COLO668 (cell line): ENCODE measurements around the gene ZXDC.

Source experiments
- DNase-seq: peaks from one replicate; lab custom pipeline; 2025; ENCODE audit not compliant: unreplicated experiment; lab: John Stamatoyannopoulos, UW

The ZXDC gene

DNA sequence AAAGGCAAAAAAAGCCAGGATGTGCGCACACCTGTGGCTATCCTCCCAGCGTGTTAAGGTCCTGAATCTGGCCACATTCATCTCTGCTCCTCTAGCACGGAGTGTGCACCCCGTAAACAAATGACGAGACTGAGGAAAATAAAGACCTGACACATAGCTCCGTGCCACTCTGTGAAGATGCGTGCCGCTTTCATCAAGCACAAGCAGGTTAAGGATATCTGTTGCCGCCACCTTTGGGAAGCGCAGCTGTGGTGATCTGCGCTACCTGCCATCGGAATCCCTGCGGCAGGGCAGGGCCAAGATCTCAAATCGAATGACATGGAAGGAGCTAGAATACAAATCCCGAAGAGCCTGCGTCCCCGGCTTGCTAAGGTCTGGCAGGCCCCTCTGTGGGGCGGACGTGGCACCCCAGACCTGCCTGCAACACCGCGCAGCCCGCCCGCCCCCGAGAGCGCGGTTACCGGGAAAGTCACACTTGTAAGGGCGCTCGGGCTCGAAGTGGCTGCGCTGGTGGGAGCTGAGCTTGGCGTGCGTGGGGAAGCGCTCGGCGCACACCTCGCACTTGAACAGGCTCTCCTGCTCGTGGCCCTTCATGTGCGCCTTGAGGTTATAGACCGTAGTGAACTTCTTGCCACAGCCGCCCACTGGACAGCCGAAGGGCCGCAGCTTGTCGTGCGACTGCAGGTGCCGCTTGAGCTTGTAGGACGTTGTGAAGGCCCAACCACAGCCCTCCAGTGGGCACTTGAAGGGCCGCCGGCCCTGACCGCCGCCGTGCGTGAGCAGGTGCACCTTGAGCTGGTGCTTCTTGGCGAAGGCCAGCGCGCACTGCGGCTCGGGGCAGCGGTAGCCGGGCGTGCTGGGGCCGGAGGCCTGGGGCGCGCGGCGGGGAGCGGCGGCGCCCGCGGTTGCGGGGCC is 936 bp downstream of the ZXDC start:
- peak; percentile 51 for DNase-seq

GRCh38 chr3:126473292-126474168 is 2.2 kb downstream of the ZXDC start:
- no peak for DNase-seq

DNA sequence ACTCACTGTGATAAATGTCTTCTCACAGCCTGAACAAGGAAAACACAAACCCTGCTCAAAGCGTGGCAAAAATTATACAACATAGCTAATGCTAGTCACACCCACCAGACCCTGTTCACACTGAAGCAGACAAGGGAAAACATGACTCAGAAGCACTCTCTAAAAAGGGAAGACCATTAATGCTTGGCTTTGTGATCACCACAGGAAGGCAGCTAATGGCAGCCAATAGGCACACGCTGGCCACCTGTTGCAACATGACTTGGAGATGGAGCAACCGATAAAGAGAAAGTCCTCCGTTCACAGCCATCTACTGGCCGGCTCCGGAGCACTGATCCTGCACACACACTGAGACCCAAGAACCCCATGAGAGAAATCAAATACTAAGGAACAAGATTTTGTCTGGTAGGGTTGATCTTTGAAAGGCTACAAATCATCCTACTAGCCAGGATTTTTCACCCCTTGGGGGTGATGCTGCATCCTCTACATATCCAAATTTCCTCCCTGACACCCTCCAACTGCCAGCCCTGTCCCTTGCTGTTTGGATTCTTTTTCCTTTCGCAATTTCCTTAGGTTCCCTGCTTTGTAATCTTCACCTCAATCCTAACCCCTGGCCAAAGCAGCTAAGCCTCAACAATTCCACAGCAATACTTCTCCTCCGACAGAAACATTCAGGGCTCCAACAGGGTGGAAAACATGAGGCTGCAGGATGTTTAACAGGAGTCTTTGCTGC is 3.2 kb downstream of the ZXDC start:
- DNase-seq: peak; percentile 19

- no peak for DNase-seq
These were observed 6.2 kb downstream of the ZXDC start for GRCh38 chr3:126469479-126469878.

DNA sequence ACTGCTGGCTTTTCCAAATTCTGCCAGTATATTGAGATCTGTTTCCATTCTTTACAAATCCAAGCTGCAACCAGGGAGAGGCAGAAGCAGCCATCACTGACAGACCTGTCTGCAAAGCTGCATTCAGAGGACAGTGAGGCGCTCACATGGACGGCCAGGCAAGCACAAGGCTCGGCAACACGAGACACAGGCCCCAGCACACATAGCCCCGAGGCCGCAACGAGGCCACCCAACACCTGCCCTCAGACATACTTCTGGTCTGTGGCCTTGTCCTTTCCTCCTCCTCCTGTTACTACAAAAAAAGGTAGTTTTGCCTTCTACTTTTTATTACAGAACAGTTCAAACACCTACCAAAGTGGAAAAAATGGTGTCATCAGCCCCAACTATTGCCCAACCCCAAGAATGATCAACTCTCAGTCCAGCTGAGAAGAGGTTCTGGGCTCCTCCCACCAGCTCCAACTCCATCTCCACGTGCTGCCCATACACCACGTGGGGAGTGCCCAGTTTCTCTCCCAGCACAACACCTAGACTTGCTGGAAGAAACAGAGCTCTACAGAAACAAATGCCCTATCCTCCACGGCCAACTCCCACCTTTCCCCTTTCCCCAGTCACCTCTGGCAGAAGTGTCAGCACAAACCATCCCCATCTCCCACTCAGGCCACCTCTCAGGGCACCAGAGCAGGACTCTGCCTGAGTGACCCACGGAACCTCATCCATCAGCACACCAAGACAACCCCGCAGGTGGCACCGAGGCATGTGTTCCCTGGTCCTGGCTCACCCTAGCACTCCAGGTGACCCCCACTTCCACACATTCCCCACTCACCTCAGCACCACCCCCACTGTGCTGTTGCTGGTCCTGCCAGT is 7.4 kb downstream of the ZXDC start:
- no peak for DNase-seq

GRCh38 chr3:126467611-126467955 is 8.1 kb downstream of the ZXDC start:
- DNase-seq: no peak

DNA sequence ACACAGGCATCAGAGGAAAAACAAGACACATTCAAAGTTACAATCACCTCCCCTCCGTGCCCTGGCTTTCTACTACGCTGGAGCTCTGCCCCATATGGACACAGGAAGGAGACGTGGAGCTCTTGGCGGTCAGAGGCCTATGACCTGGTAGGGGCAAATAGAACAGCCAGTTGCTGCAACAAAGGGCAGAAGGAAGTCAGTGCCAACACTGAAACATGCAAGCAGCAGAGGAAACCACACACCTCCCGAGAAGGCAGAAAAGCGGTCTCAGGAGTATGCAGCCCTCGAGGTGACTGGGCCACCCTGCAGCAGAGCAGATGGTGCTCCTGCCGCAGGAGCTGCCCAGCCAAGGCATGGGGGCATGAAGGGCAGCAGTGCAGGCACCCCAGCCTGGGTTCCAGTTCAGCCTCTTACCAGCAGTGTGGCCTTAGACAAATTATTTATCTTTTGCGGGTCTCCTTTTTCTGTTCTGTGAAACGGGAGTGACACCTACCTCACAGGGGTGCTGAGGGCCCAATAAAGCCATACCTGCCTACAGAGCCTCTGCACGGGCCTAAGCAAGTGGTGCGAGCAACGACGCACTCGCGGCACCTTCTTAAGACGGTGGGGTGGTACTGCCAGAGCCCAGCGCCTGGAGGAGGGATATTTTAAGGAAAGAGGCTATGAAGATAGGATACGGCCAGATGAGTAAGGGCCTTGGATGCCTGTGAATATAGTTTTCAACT is 8.6 kb downstream of the ZXDC start:
- no peak for DNase-seq

GRCh38 chr3:126465928-126466544 is 9.7 kb downstream of the ZXDC start:
- DNase-seq: no peak

DNA sequence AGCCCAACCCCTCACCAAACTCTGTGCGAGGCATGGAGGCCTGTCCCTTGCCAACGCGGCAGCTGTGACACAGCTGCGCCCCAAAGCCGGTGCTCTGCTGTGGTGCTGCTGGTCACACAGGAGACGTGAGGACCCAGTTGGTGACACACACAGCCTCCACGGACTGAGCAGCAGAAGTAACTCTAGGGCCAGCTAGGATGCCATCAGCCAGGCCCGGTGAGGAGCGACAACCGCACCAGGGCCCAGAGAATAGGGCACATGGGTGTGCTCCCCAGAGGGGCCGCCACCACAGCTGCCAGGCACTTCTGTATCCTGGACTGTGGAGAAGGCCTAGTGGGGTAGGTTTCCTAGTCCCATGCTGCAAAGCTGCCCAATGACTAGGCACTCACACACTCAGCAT is 10.7 kb downstream of the ZXDC start:
- DNase-seq: no peak

- DNase-seq: peak; percentile 13
These were observed 11.2 kb downstream of the ZXDC start for GRCh38 chr3:126464494-126464893.

GRCh38 chr3:126464093-126464492 is 11.6 kb downstream of the ZXDC start:
- no peak for DNase-seq

DNA sequence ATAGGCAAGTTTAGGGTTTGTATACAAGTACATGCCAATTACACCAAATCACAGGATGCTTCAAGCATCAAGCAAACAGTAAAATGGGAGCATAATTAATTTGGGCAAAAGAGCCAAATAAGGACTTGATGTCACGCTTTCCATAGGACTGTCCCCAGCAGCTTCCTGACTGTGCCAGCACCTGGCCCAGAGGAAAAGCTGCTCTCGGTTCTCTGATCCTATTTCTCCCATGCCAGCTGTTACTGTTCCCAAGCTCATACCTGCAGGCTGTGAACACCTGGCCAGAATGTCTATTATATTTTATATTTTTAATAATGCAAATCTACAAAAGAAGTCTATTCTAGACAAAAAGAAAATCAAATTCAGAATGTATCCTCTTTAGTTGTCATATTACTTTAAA is 12.2 kb downstream of the ZXDC start:
- DNase-seq: no peak

- no peak for DNase-seq
These were observed 14.1 kb downstream of the ZXDC start for GRCh38 chr3:126461450-126462070.

DNA sequence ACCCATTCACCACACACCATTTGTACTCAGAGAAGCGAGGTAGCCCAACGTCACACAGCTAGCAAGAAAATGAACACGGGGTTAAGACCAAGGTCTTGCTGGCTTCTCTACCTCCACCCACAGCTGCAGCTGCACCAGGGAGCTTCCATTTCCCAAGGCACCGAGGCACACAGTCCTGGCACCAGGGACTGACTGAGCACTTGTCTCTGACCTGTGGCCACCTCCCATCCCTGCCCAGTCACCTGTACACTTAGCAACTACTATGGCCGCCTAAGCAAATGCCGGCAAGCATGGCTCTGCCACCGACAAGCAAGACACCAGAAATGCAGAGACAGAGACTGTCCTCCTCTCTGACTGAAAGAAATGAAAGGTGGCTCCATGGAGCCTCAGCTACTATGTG is 15.3 kb downstream of the ZXDC start:
- no peak for DNase-seq

GRCh38 chr3:126459763-126460127 is 15.9 kb downstream of the ZXDC start:
- DNase-seq: no peak

- DNase-seq: no peak
These were observed 16.5 kb downstream of the ZXDC start for GRCh38 chr3:126459111-126459762.

- no peak for DNase-seq
These were observed 18.8 kb downstream of the ZXDC start for GRCh38 chr3:126456766-126457388.

GRCh38 chr3:126456211-126456610 is 19.5 kb downstream of the ZXDC start:
- no peak for DNase-seq
